ENCODE measurements around the gene CUEDC2.

The CUEDC2 gene

DNA sequence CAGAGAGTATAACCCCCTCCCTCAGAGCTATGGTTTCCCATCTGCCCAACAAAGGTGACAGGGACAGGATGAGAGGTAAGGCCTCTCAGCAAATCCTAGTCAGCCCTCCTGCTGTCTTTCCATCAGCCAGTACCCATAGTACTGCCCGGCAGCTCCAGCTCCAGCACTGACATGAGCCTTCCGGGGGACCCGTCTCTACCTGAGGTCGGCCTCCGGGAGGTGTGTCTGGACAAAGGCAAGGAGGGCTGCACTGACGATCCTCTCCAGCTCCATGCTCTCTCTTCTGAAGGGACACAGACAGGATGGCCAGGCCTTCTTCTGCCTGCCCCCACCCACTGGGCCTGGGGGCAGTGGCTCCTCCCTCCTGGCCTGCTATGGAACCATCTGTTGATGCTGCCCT, 7.5 kb downstream of the CUEDC2 start:
- H3K36me3 ChIP-seq (ENCODE audit: low read length), result no peaks in the 10 kb centered on the region
- no peaks in the 10 kb centered on the region for H3K27me3 ChIP-seq (ENCODE audit: low read length)
- no peaks in the 10 kb centered on the region for H3K9me2 ChIP-seq (replicated peaks; ENCODE audit: insufficient read depth, low read length)
- H3F3A ChIP-seq (ENCODE audit: insufficient read depth), result no peaks in the 10 kb centered on the region
- H3K9ac ChIP-seq (ENCODE audit: low read length), result no peak overlapping the region
- TF ChIP-seq, protein P1, sequence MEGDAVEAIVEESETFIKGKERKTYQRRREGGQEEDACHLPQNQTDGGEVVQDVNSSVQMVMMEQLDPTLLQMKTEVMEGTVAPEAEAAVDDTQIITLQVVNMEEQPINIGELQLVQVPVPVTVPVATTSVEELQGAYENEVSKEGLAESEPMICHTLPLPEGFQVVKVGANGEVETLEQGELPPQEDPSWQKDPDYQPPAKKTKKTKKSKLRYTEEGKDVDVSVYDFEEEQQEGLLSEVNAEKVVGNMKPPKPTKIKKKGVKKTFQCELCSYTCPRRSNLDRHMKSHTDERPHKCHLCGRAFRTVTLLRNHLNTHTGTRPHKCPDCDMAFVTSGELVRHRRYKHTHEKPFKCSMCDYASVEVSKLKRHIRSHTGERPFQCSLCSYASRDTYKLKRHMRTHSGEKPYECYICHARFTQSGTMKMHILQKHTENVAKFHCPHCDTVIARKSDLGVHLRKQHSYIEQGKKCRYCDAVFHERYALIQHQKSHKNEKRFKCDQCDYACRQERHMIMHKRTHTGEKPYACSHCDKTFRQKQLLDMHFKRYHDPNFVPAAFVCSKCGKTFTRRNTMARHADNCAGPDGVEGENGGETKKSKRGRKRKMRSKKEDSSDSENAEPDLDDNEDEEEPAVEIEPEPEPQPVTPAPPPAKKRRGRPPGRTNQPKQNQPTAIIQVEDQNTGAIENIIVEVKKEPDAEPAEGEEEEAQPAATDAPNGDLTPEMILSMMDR (IDR thresholded peaks at IDR 0.05; ENCODE audit: insufficient read depth, low read length, poor library complexity, severe bottlenecking), result no peak
- no peak overlapping the region for H2AFZ ChIP-seq (ENCODE audit: low read depth, low read length, severe bottlenecking)
- no peaks in the 10 kb centered on the region for H3K9me3 ChIP-seq (ENCODE audit: insufficient read depth, low read length)
- no peak overlapping the region for H3K27ac ChIP-seq (ENCODE audit: low read depth, low read length)
- H4K20me1 ChIP-seq (ENCODE audit: low read depth, low read length), result no peaks in the 10 kb centered on the region
- no peaks in the 10 kb centered on the region for H3K79me2 ChIP-seq (ENCODE audit: insufficient read depth, low read length)
- no peak overlapping the region for H3K4me2 ChIP-seq (ENCODE audit: low read depth, low read length, poor library complexity, severe bottlenecking)
- no peak overlapping the region for H3K4me3 ChIP-seq (ENCODE audit: insufficient read depth, low read length, poor library complexity, severe bottlenecking)

GRCh38 chr10:102424145-102424544, 8.2 kb downstream of the CUEDC2 start:
- H3K9me2 ChIP-seq (replicated peaks; ENCODE audit: insufficient read depth, low read length), result no peaks in the 10 kb centered on the region
- H3K9ac ChIP-seq (ENCODE audit: low read length), result no peak overlapping the region
- no peaks in the 10 kb centered on the region for H3K79me2 ChIP-seq (ENCODE audit: insufficient read depth, low read length)
- no peaks in the 10 kb centered on the region for H3F3A ChIP-seq (ENCODE audit: insufficient read depth)
- no peaks in the 10 kb centered on the region for H3K27me3 ChIP-seq (ENCODE audit: low read length)
- H3K4me2 ChIP-seq (ENCODE audit: low read depth, low read length, poor library complexity, severe bottlenecking), result no peak overlapping the region
- H3K36me3 ChIP-seq (ENCODE audit: low read length), result no peaks in the 10 kb centered on the region
- no peaks in the 10 kb centered on the region for H4K20me1 ChIP-seq (ENCODE audit: low read depth, low read length)
- no peak overlapping the region for H3K4me3 ChIP-seq (ENCODE audit: insufficient read depth, low read length, poor library complexity, severe bottlenecking)
- no peak for TF ChIP-seq EZH2phosphoT487 (conservative IDR thresholded peaks at IDR 0.05; ENCODE audit: low read length)
- TF ChIP-seq, protein P1 (IDR thresholded peaks at IDR 0.05; ENCODE audit: insufficient read depth, low read length, poor library complexity, severe bottlenecking), result no peak
- H2AFZ ChIP-seq (ENCODE audit: low read depth, low read length, severe bottlenecking), result no peak overlapping the region
- no peak overlapping the region for H3K27ac ChIP-seq (ENCODE audit: low read depth, low read length)
- H3K9me3 ChIP-seq (ENCODE audit: insufficient read depth, low read length), result no peaks in the 10 kb centered on the region

GRCh38 chr10:102423372-102423968, 8.9 kb downstream of the CUEDC2 start:
- Histone ChIP-seq H3K27ac (ENCODE audit: low read depth, low read length) (no peak overlapping the region), H3K9me2 (replicated peaks; ENCODE audit: insufficient read depth, low read length) (no peaks in the 10 kb centered on the region), H3K4me2 (ENCODE audit: low read depth, low read length, poor library complexity, severe bottlenecking) (no peak overlapping the region), H3K79me2 (ENCODE audit: insufficient read depth, low read length) (no peaks in the 10 kb centered on the region), H3K9ac (ENCODE audit: low read length) (no peak overlapping the region), H3F3A (ENCODE audit: insufficient read depth) (no peaks in the 10 kb centered on the region), H3K27me3 (ENCODE audit: low read length) (no peaks in the 10 kb centered on the region), H3K9me3 (ENCODE audit: insufficient read depth, low read length) (no peaks in the 10 kb centered on the region), H3K4me3 (ENCODE audit: insufficient read depth, low read length, poor library complexity, severe bottlenecking) (no peak overlapping the region), H4K20me1 (ENCODE audit: low read depth, low read length) (no peaks in the 10 kb centered on the region), H2AFZ (ENCODE audit: low read depth, low read length, severe bottlenecking) (no peak overlapping the region), H3K36me3 (ENCODE audit: low read length) (no peaks in the 10 kb centered on the region)
- TF ChIP-seq, protein P1 (IDR thresholded peaks at IDR 0.05; ENCODE audit: insufficient read depth, low read length, poor library complexity, severe bottlenecking), result no peak
- TF ChIP-seq EZH2phosphoT487 (conservative IDR thresholded peaks at IDR 0.05; ENCODE audit: low read length), result no peak
